GM21737 (cell line): Measurements from ENCODE around the gene TAP2.
"Not testable (repeated sequence)": the region's sequence is repeated elsewhere in the genome, so short reads cannot be mapped to it uniquely, and the experiment has no call there.

Source experiments
- ATAC-seq: cut with Tn5 transposase; IDR thresholded peaks from one replicate; pipeline ENCODE4 v1.9.1; 2021; ENCODE audit warnings: mild to moderate bottlenecking, moderate library complexity; ENCODE audit not compliant: unreplicated experiment

The TAP2 gene

GRCh38 chr6:32838114-32838958, at the start of gene TAP2:
Gene TAP2, minus strand, starts transcription at chr6:32838739. Its CDS starts 506 bp downstream, at chr6:32838233.
- ATAC-seq: peak; percentile 69

DNA sequence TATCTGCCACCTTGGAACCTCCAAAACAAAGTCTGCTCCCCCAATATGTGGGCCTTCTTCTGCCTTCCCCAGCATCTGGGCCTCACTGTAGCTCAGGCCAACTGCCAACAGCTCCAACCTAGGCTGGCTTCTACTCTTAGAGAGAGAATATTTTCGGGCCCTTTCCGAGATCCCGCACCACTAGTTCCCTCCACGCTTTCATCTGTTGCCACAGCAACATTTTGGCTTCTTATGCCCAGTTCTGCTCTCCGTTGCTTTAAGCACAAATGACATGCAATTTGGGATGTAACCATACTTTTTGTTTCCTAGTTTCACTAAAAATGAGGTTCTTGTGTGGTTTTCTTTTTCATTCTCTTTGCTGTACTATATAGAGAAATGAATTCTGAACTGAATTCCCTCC, 49.1 kb upstream of the TAP2 start:
- no peak for ATAC-seq

GRCh38 chr6:32886681-32887383, 48.3 kb upstream of the TAP2 start:
- no peak for ATAC-seq

GRCh38 chr6:32885698-32886286, 47.3 kb upstream of the TAP2 start:
- ATAC-seq: no peak

DNA sequence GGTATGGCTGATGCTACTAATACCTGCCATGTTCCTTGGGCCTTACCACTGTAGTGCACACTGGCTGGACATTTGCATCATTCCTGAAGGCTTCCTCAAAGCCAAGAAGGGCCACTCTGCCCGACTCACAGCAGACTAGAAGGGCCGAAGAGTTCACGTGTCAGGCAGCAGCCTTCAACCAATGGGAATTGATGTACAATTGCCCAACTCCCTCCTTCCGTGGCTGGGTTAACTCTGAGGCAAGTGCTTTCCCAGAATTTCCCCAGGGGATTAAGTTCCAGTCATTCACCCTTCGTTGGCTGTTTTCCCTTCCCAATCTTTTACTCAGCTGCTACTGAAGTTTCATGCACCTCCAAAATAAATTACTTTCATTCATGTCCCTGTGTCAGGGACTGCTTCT, 45.2 kb upstream of the TAP2 start:
- ATAC-seq: no peak

DNA sequence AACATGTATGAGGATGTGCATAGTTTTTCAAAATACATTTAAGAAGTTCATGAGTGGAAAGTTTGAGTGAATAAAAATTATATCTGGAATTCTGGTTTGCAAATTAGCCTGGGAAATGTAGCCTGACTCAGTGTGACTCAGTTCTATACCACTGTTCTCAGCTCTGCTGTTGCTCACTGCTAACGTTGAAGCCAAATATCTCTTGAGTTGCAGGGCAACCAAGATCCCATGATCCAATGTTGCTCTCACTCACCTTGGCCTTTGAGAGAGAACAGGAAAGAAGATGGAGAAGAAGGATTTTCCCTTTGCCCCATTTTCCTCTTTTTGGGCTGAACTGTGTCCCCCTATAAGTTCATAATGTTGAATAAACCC, 44.3 kb upstream of the TAP2 start:
- ATAC-seq: no peak

DNA sequence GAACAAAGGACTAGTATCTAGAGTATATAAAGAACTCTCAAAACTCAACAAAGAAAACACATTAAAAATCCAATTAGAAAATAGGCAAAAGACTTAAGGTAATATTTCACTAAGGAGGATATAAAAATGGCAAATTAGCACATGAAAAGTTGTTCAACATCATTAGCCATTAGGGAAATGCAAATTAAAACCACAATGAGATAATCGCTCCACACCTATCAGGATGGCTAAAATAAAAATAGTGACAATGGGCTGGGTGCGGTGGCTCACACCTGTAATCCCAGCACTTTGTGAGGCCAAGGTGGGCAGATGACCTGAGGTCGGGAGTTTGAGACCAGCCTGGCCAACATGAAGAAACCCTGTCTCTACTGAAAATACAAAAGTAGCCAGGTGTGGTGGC, 42.4 kb upstream of the TAP2 start:
- ATAC-seq: not testable (repeated sequence)

GRCh38 chr6:32879691-32880090, 41.2 kb upstream of the TAP2 start:
- ATAC-seq: no peak

DNA sequence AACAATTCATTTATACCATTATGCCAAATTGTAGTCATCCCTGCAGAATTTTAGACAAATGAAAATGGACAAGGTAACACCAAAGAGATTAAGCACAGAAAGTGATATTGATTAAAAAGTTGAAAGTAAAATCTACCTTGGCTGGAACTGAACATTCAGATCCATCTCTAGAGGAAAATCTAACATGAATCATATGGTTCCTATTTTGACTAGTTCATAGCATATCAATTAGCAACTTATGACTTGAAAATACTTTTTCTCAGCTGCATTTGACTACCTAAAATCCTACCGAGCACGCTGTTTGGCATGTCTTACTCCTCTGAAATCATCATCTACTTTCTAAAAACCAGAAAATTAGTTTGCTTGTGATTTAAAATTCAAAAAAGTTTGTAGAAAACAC, 38.1 kb upstream of the TAP2 start:
- ATAC-seq: no peak

- not testable (repeated sequence) for ATAC-seq
Measured at GRCh38 chr6:32873947-32874346, 35.4 kb upstream of the TAP2 start.

DNA sequence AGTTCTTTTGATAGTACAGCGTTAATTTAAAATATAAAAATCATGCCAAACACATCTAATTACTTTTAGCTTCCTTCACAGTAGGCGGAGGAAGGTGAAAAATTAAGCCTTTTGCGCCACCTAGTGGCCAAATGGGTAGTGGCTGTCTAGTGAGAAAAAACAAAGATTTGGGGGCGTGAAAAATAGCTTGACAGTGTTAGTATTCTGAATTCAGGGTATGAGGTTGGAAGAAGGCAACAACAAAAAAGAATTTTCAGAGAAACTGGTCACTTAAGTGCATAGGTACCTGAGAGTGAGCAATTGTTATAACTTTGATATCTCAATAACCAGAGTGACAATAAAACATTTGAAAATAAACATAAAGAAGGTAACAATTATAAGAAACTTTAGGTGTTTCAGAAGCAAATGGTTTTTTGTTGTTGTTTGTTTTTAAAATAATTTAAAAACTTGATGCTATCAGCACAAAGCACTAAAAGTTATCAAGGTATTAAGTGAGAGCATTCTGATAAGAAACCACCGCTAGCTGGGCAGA, 29.8 kb upstream of the TAP2 start:
- ATAC-seq: no peak

DNA sequence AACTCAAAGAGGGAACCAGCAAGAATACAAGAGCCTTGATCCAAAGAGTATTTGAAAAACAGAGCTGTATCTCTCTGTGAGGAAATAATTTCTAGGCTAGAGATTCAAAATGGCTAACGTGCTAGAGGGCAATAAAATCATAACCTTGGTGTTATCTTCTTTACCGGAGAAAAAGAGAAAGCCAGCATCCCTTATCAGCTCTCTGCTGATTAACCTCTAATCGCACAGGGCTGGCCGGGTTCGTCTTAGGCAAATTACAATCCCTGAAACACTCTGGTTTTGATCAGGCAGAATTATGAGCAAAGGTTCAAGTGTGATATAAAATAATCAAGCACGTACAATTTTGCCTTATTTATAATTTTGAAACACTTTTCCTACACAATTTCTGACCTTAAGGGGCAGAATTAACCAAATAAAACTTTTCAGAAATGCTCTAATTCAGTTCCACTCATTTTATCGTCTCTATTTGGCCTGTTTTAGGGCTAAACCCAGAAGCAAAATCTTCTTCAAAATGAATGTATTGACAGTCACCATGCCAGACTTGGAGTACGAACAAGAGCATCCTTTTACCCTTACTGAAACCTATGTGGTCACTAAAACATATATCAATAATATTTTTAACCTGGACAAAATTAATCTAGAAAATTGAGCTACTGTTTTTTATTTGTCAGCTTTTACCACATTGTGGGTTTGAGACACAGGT, 29.2 kb upstream of the TAP2 start:
- no peak for ATAC-seq

- no peak for ATAC-seq
Measured at GRCh38 chr6:32867022-32867477, 28.5 kb upstream of the TAP2 start.

DNA sequence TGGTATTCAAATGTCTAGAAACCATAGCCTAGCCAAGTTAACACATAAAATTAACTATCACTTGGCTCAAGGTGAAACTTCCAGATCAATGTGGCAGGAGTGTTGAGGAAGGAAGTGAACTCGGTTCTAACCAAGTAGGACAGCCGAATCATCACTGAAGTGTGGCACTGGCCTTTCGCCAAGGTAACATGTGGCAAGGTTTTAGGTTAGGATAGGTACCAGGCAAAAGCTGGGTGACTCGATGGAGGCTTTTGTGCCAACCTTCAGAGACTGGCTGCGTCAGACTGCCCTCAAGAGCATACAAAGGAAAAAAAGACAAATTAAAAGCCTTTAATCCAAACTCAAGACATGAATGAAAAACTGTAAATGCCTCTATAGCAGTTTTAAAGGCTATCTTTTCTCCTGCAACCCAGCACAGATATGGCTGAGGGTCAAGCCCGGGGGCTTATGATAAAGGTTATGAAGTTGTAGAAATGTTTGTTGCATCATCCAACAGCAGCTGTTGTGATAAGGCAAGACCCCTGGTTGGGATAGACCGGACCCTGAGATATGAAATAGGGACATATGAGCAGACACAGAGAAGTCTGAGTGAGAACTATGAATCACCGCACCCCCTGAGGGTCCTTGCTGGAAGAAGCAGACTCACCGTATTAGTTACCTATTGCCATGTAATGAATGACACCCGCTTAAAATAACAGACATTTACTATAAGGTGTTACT, 27.3 kb upstream of the TAP2 start:
- no peak for ATAC-seq

- ATAC-seq: no peak
Measured at GRCh38 chr6:32862725-32863124, 24.2 kb upstream of the TAP2 start.

GRCh38 chr6:32860674-32861073, 22.1 kb upstream of the TAP2 start:
- no peak for ATAC-seq

- no peak for ATAC-seq
Measured at GRCh38 chr6:32858194-32858593, 19.7 kb upstream of the TAP2 start.

GRCh38 chr6:32857156-32857891, 18.8 kb upstream of the TAP2 start:
- ATAC-seq: no peak

DNA sequence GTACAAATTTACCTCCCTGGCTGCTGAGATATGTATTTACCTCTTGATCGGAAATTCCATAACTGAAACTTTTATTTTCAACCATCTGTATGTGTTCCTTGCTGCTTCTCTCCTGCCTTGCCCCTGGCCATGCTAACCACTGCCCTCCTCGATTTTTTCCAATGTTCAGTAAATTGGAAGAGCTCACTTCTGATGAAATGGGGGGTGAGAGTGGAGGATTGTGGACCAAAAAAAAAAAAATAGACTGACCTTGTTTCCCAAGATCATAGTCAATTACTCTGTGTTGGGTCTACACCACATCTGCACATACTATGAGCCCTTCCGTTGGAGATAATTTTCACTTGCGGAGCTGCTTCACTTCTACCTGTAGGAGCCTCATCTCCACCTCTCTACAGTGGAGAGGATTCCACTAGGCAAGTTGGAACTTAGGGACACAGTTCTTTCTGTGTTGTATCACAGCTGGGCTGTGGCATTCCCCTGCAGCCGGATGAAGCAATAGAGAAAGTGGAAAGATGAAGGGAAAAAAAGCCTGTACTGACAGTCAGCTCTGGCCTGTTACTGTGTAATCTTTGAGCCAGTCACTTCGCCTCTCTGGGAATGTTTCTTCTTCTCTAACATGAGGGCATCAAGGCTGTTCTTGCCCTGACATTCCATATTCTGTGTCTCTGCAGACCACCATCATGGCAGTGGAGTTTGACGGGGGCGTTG, 17.1 kb upstream of the TAP2 start:
- no peak for ATAC-seq
